Esophagus mucosa (tissue), 1 donor: ENCODE results near the gene HOXA10. TPM values are rescaled to one million over a fixed set of nuclear protein-coding genes. Genes with fewer than 3 reads are reported as not detected.

Source experiments
- ATAC-seq: fragments of 200-7000 bp; cut with Tn5 transposase; one replicate; pipeline ENCODE4 v1.9.1; 2020
- total RNA-seq: library from RNA; stranded (reverse); gene quantifications from one replicate; pipeline ENCODE4 v1.2.4, GENCODE V29; 2023
- donor health status: DM: yes; HTN: yes; CAD: no.

The HOXA10 gene
- total RNA-seq, 1 donor from 2014 or later, result 1.1 TPM

GRCh38 chr7:27154901-27155815 lies 19.0 kb downstream of the HOXA10 start:
- peak; percentile 21 for ATAC-seq

GRCh38 chr7:27154369-27154768 lies 19.8 kb downstream of the HOXA10 start:
- no peak for ATAC-seq

- ATAC-seq, result no peak
Measured at GRCh38 chr7:27153526-27153925, 20.6 kb downstream of the HOXA10 start.

GRCh38 chr7:27152816-27153442 lies 21.2 kb downstream of the HOXA10 start:
- no peak for ATAC-seq

- ATAC-seq, result no peak
Measured at GRCh38 chr7:27151931-27152815, 21.9 kb downstream of the HOXA10 start, which contains the start of gene HOXA3. Gene HOXA3 (minus strand): TSS chr7:27152583. CDS start chr7:27110640, 41,943 bp downstream.

GRCh38 chr7:27151341-27151930 lies 22.7 kb downstream of the HOXA10 start:
- ATAC-seq, result no peak

- ATAC-seq, result peak; percentile 62
Measured at GRCh38 chr7:27150568-27151340, 23.4 kb downstream of the HOXA10 start.

GRCh38 chr7:27149842-27150567 lies 24.1 kb downstream of the HOXA10 start:
- peak; percentile 3 for ATAC-seq

- ATAC-seq, result no peak
Measured at GRCh38 chr7:27148756-27149641, 25.1 kb downstream of the HOXA10 start.

- ATAC-seq, result peak; percentile 30
Measured at GRCh38 chr7:27148031-27148755, 25.9 kb downstream of the HOXA10 start.

GRCh38 chr7:27147199-27148030 lies 26.7 kb downstream of the HOXA10 start, which contains the start of gene HOXA6:
Gene HOXA6 (minus strand): TSS chr7:27147774. CDS start chr7:27147749, 25 bp downstream.
- no peak for ATAC-seq

- ATAC-seq, result no peak
Measured at GRCh38 chr7:27146491-27147198, 27.5 kb downstream of the HOXA10 start.

GRCh38 chr7:27145914-27146412 lies 28.2 kb downstream of the HOXA10 start:
- ATAC-seq, result no peak

GRCh38 chr7:27145165-27145913 lies 28.8 kb downstream of the HOXA10 start:
- no peak for ATAC-seq

- ATAC-seq, result no peak
Measured at GRCh38 chr7:27144781-27145164, 29.3 kb downstream of the HOXA10 start.
